HUDEP-2 (cell line): ENCODE results near the gene NSL1.
"Not testable (repeated sequence)": the region's sequence is repeated elsewhere in the genome, so short reads cannot be mapped to it uniquely, and the experiment has no call there.

Experiments
- DNase-seq, 76 experiments: peaks; one replicate each; lab custom pipeline; 2025; ENCODE audit not compliant: unreplicated experiment in 76 of 76; lab: John Stamatoyannopoulos, UW

The NSL1 gene

DNA sequence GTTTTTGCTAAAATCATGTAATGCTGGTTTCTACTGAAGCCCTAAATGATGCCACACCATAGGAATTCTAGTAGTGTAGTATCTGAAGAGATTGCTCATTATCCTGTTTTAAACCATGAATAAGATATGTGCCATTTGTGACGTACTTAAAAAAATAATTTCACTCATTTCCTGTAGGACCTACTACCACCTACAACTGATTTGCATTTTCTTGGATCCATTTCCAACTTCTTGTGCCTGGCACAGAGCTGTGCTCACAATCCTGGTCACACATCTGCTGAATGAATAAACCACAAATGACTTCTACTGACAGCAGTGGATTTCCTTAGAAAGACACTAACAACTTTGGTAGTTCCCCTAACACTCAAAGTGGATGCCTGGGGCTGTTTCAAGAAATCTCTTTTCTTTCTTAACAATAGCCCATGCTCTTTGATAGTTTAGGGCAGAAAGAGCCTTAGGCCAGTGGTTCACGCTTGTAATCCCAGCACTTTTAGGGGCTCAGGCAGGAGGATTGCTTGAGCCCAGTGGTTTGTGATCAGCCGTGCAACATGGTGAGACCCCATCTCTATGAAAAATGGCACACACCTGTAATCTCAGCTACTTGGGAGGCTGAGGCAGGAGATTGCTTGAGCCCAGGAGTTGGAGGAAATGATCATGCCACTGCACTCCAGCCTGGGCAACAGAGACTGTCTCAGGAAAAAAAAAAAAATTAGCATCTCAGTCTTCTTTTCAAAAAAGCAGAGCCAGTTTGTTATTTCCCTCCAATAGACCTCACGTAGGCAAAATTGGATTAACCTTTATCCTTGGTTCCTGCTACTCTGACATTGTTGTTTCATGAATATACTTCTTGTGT, 78.9 kb downstream of the NSL1 start:
- DNase-seq: no peak

DNA sequence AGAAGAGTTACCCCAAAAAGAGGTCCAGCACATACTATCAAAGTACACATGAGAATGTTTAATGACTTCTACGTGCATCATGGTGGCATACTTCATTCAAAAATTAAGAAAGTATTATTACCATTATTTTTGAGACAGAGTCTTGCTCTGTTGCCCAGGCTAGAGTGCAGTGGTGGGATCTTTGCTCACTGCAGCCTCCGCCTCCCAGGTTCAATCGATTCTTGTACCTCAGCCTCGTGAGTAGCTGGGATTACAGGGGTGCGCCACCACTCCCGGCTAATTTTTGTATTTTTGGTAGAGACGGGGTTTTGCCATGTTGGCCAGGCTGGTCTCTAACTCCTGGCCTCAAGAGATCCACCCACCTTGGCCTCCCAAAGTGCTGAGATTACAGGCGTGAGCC, 79.6 kb downstream of the NSL1 start:
- not testable (repeated sequence) for DNase-seq

DNA sequence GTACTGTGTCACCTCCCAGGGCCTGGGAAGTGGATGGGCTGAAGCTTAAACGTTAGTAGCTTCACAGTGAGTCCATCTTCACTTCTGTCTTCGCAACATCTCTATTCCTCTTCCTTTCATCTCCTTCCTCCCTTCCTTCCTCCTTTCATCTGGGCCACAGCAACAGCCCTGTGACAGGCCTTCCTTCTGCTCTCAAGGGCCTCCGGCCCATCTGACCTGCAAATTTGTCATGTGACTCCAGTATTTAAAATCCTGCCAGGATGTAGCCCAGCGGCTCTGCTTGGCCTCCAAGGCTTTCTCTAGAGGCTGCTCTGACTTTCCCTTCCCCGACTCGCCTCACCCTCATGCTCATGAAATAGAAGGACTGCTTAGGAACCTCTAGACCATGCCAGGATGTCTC, 81.0 kb downstream of the NSL1 start:
- DNase-seq: no peak

DNA sequence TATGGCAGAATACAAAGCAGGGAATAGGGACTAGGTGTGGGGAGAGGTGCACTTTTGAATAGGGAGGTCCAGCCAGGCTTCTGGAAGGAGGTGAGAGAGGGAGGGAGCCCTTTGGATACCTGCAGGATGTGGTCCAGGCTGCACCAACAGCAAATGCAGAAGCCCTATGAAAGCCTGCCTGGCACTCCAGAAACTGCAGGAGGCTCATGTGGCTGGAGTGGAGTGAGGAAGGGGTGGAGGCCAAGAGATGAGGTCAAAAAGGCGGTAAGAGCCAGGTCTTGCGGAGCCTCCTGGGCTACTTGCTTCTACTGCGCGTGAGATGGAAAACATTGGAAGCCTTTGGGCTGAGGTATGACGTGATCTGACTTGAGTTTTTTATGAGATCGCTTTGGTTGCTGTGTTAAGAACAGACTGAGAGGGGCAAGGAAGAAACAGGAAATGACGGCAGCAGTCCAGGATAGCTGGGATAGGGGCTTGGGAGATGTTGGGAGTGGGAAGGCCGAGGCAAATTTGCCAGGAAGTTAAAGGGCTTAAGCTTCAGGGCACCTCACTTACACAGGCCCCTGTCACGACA, 87.5 kb downstream of the NSL1 start:
- no peak for DNase-seq

DNA sequence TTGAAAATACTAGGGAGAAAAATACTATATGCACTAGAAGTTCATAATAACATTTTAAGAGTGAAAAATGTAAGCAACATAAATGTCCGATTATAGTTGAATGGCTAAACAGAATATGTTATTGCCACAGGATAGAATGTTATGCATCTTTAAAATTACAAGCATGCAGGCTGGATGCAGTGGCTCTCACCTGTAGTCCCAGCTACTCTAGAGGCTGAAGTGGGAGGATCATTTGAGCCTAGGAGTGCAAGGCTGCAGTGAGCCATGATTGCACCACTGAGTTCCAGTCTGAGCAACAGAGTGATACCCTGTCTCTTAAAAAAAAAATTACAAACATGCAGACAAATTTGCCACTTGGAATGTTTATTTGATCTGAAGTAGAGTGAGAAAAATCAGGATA, 88.9 kb downstream of the NSL1 start:
- DNase-seq: no peak

DNA sequence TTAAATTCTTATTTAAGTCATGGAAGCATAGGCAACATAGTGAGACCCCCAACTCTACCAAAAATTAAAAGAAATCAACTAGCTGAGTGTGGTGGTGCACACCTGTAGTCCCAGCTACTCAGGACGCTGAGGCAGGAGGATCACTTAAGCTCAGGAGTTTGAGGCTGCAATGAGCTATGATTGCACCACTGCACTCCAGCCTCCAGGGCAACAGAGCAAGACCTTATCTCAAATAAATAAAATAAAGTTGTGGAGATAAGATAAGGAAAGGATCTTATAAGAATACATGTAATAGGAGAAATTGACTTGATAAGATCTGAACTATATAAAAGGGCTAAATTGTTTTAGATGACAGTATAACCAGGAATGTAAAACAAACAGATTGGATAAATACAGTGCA, 89.7 kb downstream of the NSL1 start:
- no peak for DNase-seq

DNA sequence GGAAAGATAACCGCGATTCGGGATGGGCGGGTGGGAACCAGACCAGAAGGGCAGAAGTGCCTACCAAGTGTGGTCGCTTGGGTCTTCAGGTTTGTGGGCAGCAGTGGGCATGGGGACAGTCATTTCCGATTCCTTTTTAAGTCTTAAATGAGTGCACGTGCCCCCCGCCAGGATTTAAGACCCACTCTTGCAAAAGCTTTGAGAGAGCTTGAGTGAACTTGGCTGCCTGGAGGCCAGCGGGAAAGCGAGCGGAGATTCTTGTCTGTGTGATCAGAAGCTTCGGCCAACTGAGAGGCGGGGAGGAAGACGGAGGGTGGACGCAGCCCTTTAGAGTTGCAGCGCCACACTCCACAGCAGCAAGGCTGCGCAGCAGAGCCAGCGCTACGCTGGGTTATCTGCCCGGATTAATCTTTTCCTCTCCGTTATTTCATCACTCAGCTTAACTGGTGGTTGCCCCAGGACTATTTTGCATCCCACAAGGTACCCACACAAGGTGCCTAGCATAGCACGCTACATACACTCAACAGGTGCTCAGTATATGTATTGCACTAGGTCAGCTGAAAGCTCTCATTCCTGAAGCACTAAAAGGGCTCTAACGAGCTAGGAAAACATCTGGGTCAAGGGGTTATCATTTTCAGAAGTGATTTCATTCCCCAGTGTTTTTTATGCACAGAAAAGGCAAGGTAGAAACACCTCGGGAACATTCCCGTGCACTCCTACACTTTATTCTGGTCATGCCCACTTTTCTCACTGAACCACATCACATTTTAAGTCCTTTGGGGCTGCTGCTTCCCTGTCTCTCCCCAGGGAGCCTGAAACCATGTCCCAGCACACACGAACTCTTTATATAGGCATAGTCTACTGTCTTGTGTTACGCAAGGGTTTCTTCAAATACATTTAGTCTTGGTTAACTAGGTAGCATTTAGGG, 90.4 kb downstream of the NSL1 start:
- peak in 10 of 76 experiments; percentile 5 to 34 (median 10) for DNase-seq

DNA sequence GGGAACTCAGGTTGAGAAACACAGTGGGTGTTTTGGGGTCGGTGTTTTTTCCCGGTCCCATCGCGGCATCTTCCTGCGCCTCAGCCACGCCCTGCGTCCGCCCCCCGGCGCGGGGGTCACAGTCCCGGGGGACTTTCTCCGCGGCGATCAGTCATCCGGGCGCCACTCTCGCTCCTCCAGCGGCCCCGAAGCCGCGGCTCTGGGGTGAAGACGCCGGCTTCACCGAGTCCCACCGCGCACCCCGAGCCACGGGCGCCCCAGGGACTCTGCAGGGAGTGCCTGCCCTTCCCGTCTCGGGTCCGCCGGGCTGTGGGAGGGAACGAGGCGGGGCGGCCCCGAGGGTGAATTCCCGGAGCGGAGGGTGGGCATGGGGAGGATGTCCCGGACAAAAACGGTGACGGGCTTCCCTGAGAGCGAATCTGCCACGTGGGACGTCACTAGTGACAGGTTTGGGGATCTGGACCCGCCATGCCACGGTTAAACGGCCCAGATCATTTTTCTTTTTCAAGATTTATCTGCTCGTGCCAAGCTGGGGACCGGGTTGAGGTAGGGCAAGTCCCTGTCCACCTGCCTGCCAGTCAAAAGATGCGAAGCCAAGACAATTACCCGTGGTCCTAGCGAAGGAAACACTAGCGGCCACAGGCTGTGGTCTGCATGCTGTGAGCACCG, 91.2 kb downstream of the NSL1 start:
- DNase-seq: no peak

DNA sequence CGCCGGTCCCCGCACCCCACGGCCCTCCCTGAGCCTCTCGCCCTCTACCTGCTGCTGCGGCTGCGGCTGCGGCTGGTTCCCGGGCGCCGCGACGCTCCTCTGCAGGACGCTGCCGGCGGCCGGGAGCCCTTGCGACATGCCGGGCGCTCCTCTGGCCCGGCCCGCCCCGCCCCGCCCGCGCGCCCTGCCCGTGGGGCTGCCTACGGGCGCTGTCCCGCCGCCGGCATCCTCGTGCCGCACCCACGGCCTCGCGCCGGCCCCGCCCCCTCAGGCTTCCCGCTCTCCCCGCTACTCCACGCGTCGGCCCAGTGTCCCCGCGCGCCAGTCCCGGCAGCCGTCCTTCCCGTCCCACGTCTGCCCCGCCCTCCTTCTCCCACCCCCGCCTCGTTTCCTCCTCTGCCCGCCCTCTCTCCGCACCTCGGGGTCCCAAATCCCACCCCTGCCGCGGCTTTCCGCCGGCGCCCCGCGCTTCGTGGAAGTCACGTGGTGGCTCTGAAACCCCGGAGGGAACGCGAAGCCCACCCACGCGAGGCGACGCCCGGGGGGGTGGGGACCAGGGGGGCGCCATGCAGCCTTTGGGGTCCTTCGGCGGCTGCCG, 91.9 kb downstream of the NSL1 start, which contains the start of gene BATF3:
BATF3 (minus strand) TSS at position 216 of the 598 bp plus-strand sequence; CDS start at position 138, 78 bp downstream.
- DNase-seq: peak in 1 of 76 experiments; percentile 15

DNA sequence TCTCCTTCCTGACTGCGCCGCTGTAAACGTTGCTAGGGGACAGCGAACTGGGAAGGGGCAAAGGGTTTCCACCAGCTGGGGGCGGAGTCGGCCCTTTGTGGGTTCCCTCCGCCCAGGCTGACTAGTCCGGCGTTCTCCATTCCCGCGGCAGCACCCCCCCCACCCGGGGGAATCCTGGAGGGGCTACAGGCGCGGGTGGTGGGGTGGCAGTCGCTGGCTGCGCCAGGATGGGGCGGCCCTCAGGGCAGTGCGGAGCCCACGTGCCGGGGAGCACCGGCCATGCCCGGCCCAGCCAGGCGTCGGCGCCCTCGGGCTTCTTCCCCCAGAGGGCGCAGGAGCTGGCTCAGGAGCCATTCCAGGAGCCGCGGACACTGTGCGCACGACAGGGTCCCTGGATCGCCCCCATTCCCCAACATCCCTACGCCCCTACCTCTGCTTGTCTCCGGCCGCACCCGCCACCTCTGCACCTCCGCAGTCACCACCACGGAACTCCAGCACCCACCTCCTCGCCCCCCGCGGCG, 92.4 kb downstream of the NSL1 start:
- peak in 22 of 76 experiments; percentile 1 to 33 (median 16) for DNase-seq

DNA sequence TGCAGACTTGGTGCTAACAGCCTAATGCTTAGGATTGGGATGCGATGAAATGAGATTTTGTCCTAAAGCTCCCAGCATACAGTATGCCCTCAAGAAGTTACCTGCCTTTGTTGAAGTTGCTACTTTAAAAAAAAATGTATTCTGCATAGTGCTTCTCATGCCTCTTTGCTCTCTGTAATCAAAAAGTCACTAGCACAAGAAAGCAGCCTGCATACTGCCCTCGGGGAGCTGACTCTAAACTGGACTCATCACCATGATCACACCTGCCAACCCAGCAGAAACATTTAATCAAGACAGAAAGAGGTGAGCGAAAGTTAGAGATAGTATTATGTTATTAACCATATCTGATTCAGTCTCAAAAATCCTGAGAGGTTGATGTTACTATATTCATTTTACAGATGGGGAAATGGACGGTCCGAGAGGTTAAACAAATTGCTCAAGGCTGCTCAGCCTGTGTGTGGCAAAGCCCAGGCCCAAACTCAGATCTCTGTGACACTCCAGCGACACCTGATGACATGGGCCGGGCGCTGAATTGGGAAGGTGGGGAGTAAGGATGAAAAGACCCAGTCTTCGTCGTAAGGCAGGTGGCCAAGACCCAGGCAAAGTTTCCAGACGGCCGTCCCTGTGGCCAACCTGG, 93.0 kb downstream of the NSL1 start:
- DNase-seq: no peak

DNA sequence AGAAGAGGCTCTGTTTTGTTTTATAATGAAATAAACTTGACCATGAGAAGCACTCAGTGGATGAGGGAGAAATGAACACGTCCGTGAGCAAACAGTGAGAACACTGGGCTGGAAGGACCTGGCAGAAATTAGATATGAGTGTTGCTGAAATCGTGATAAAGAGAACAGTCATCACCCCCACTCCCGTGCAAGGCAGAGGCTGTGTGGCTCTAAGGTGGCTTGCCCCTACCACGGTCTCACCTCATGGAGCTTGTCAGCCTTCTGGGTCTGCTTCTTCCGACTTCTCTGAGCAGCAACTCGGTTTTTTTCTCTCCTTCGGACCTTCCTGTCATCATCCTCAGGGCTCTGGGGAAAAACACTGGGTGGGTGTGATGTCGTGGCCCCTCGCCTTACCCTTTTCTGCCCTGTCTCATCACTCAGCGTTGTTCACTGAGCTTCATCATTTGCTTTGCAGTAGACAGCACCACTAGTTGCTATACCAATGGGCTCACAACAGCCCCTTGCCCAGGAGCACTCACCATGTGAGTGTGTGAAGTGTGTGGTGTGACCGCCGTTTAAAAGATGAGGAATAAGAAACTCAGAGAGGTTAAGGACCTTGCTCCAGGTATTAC, 94.8 kb downstream of the NSL1 start:
- DNase-seq: no peak

DNA sequence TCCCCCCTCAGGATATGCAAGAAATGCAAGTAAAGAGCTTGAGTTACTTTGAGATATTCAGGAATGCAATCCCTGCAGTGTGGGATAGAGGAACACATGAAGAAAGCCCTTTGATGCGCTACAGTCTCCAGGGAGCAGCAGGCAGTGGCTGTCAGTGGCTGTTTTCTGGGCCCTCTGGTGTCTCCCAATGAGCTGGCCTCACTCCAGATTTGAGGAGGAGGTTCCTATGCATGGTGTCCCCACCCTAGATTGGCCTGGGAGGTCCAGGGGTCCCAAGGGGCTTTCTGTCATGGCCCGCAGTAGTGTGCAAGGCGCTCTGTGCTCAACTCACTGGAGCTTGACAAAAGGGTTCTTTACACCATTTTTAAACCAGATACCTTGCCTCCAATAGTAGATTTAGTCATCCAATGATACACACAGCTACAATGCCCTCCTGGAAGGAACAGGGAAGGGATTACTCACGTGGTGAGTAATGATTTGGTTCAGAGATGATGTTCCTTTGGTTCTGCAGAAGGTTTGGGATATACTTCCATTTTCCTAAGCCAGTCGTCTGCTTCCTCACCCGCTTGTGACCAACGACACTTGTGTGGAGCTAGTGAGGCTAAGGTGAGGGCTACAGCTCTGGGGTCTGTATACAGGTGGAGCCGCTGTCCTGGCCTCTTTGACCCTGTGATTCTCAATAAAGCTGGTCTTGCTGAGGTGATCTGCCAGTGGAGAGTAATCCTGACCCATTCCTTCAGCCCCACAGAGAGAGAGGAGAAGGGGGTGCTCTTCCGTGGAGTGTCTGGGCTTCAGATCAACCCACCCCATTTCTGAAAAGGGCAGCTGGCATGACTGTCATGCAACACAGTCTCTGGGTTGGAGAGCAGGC, 98.6 kb downstream of the NSL1 start:
- DNase-seq: no peak

DNA sequence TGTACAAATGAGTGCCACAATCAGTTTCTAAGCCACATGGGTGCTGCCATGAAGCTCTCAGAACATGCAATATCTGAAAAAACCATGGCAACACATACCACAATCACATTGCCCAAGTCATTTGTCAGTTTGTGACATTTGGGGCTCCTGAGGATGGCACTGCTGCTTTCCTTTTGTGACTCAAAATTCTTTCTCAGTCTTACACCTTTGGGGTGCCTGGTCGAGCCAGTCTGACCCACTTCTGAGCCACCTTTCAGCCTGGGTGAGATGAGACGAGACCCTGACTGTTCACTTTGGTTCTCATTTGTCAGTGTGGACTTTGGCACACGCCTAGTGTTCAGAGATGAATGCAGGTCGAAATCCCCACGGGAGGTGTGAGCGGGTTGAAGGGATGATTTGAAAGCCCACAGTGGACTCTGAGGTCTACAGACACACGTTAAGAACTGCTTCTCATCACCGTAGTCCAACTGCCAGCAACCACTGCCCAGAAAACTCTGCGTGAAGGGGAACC, 100.0 kb downstream of the NSL1 start:
- no peak for DNase-seq

DNA sequence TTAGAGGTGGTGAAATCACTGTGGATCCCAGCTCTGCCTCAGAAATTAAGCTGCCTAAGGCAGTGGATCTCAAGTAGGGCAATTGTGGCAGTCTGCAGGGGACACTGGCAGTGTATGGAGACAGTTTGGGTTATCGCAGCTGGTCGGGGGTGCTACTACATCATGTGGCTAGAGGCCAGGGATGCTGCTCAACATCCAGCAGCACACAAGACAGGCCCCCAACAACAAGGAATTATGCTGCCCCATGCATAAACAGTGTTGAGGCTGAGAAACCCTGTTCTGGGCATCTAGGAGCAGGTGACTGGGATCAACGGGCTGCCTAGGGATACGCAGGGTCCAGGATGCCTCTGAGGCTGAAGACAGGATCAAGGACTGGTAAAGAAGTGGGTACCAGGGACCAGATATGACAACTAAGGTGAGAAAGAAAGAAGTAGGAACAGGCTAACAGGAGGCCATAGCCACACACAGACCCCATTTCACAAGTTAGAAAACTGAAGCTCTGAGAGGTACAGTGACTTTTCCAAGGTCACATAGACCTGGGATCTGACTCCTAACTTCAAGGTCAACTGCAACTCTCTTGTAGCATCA, 100.7 kb downstream of the NSL1 start:
- DNase-seq: no peak

DNA sequence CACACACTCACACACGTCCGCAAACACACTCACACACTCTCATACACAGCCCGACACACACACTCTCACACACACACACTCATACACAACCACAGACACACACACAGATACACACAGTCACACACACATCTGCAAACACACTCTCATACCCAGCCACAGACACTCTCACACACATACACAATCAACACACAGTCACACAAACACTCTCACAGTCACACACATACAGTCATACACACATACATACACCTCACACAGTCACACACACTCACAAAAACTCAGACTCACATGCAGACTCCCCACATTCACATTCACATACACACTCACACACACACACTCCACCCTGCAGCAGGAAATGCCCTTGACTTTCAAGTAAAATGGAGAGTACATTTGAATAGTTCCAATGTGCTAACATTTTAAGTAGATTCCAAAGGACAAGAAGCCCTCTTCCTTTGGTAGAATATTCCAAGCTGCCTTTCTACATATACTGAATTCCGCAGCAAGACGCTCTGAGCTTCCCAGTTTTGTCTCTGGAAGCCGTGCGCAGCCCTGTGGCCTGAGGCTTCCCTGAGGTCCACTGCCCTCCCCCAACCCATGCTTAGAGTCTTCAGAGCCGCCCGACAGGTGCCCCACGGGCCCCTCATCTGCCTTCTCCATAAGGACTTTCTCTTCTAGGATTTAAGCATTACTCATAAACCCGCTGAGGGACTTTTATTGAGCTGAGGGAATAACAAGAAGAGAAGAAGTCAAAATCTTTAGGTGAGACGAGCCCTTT, 101.6 kb downstream of the NSL1 start:
- DNase-seq: no peak

DNA sequence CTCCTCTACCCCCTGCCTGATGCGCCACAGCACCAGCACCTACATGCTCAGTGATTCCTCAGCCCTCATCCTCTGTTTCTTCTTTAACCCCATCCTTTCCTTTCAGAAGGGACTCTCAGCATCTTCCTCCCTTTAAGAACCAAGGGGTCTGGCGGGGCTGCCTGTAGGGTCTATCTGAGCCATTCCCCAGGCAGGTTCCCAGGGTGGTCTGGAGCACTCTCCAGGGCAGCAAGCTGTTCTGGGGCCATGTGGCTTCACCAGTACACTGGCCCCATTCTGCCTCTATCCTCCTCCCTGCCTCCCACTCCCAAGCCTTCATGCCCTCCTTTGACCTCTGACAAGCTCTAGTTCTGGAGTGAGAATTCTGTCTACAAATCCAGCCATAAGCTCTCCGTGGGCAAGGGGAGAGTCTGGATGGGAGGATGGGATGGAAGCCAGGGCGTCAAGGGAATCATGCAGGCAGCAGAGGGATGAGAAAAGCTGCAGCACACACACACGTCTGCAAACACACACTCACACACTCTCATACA, 102.3 kb downstream of the NSL1 start:
- DNase-seq: no peak
